ENCODE results near the gene ABHD12B. TPM values are rescaled to one million over a fixed set of nuclear protein-coding genes. Genes with fewer than 3 reads are reported as not detected.
A peak's percentile ranks its signal among the peaks of the same experiment; 100 is the strongest.
"Not testable (repeated sequence)": the region's sequence is repeated elsewhere in the genome, so short reads cannot be mapped to it uniquely, and the experiment has no call there.

The ABHD12B gene
- total RNA-seq, 1 donor from 2014 or later: not detected

GRCh38 chr14:50875359-50876070 is 3.7 kb downstream of the ABHD12B start:
- DNase-seq (ENCODE audit: low spot score): no peak
- intact Hi-C loops (cut with DNase I): no loop called here
- peak; percentile 62 for ATAC-seq

- no peak for ATAC-seq
- intact Hi-C loops (cut with DNase I): no loop called here
These were observed 11.3 kb downstream of the ABHD12B start for GRCh38 chr14:50882932-50883826.

GRCh38 chr14:50883827-50884197 is 12.0 kb downstream of the ABHD12B start:
- intact Hi-C loops (cut with DNase I): no loop called here
- DNase-seq (ENCODE audit: low spot score): no peak
- no peak for ATAC-seq

More at GRCh38 chr14:50882932-50883826, 11.3 kb downstream of the ABHD12B start:
- DNase-seq (ENCODE audit: low spot score): no peak

DNA sequence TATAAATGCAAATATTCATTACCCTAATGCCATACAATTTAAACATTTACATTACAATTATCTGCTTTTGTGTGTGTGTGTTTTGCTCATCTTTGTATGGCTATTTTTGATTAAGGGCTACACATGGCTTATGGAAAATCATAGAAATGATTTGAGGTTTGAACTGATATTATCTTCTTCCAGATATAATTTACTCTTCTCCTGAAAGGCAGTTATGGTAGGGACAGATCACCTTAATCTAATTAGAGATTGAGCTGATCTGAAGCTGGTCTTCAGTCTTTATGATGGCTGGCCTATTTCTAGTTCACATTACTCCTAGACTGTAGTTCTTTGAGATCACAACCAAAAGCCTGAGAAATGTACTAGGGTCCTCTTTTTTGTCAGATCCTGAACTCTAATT is 15.6 kb downstream of the ABHD12B start:
- DNase-seq (ENCODE audit: low spot score) (no peak), ATAC-seq (no peak)
- intact Hi-C loops (cut with DNase I): no loop called here

DNA sequence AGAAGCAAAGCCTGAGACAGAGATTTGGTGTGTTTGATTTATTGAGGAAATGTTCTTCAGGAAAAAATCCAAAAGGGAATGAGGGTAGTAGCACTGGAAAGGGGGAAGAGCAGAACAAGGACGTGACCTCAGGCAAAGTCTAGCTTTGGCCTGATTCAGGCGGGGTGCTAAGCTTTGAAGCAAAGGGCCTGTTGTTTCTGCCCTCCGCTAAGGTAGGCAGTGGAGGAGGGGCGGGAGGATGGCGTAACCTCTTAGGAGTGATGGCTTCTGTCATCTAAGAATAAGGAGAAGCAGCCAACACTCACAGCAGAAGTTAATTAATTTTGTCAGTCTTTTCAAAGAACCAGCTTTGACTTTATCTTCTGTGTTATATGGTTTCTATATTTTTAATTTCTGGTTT is 20.4 kb downstream of the ABHD12B start:
- DNase-seq (ENCODE audit: low spot score) (no peak), ATAC-seq (no peak)
- intact Hi-C loops (cut with DNase I): no loop called here

GRCh38 chr14:50896421-50896820 is 24.6 kb downstream of the ABHD12B start:
- intact Hi-C loops (cut with DNase I); DNase-seq (ENCODE audit: low spot score); ATAC-seq: not testable (repeated sequence)

DNA sequence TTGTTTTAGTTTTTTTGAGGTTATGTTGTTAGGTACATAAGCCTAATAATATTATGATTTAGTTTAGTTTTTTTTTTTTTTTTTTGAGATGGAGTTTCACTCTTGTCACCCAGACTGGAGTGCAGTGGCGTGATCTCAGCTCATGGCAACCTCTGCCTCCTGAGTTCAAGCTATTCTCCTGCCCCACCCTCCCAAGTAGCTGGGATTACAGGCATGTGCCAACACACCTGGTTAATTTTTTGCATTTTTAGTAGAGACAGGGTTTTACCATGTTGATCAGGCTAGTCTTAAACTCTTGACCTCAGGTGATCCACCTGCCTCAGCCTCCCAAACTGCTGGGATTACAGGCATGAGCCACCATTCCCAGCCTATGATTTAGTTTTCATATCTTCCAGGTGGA is 25.2 kb downstream of the ABHD12B start:
- ATAC-seq; DNase-seq (ENCODE audit: low spot score); intact Hi-C loops (cut with DNase I): not testable (repeated sequence)

DNA sequence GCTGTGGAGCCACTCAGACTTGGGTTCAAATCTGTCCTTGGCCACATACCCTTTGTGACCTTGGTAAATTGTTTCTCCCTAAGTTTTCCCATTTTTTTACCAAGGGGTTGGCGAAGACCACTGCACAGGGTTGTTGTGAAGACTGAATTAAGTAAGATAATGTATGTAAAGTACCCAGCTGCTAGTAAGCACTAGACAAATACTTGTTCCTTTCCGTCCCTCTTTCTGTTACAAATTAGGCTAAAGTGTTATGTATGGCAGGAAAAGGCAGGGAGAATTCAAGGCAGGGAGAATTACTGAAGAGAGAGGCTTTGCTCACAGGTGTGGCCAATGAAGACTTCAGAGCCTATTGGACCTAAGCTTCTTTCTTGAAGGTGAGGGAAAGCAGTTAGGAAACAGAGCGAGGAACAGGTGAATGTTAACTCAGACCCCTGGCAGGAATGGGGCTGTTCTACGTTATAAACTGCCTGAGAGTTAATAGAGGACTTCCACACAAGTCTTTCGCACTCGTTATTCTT is 25.9 kb downstream of the ABHD12B start:
- intact Hi-C loops (cut with DNase I): no loop called here
- DNase-seq (ENCODE audit: low spot score) (no peak), ATAC-seq (no peak)

DNA sequence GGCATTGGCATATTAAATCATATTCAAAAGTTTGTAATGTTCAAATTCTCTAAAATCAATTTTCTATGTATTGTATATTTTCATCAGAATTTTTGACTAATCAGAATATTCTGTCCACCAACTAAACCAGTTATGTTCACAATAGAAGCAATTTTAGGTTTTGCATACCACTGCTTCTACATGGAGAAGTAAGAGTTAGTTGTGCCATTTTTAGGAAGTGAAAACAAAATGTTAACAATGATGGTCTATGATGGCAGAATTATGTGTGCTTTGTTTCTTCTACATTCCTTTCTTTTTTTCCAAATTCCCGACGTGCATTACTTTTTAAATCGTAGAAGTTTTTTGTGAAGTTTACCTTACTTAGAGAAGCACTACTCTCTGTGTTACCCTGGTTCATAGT is 29.5 kb downstream of the ABHD12B start:
- ATAC-seq (no peak), DNase-seq (ENCODE audit: low spot score) (no peak)
- intact Hi-C loops (cut with DNase I): no loop called here

DNA sequence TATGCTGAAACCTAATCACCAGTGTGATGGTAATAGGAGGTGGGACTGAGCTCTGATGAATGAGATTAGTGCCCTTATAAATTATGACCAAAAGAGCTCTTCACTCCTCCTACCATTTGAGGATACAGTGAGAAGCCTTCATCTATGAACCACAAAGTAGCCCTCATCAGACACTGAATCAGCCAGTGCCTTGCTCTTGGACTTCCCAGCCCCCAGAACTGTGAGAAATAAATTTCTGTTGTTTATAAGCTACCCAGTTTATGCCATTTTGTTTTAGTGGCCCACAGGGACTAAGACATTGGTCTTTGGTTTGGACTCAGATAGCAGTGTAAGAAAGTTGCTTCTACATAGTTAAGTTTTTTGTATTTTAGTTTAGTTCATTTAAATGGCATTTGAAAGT is 32.9 kb downstream of the ABHD12B start:
- intact Hi-C loops (cut with DNase I): no loop called here

GRCh38 chr14:50906326-50907065 is 34.6 kb downstream of the ABHD12B start:
- ATAC-seq (peak; percentile 17), DNase-seq (ENCODE audit: low spot score) (no peak)
- intact Hi-C loops (cut with DNase I): no loop called here

More for the DNA sequence above, 32.9 kb downstream of the ABHD12B start:
- ATAC-seq (no peak), DNase-seq (ENCODE audit: low spot score) (no peak)

- intact Hi-C loops (cut with DNase I): no loop called here
These were observed 38.9 kb downstream of the ABHD12B start for GRCh38 chr14:50910495-50911420.

GRCh38 chr14:50917449-50917848 is 45.6 kb downstream of the ABHD12B start:
- intact Hi-C loops (cut with DNase I): no loop called here
- ATAC-seq: no peak
- DNase-seq (ENCODE audit: low spot score): no peak

More at GRCh38 chr14:50910495-50911420, 38.9 kb downstream of the ABHD12B start:
- ATAC-seq (no peak), DNase-seq (ENCODE audit: low spot score) (no peak)

- DNase-seq (ENCODE audit: low spot score); ATAC-seq; intact Hi-C loops (cut with DNase I): not testable (repeated sequence)
These were observed 47.7 kb downstream of the ABHD12B start for GRCh38 chr14:50919524-50919923.

DNA sequence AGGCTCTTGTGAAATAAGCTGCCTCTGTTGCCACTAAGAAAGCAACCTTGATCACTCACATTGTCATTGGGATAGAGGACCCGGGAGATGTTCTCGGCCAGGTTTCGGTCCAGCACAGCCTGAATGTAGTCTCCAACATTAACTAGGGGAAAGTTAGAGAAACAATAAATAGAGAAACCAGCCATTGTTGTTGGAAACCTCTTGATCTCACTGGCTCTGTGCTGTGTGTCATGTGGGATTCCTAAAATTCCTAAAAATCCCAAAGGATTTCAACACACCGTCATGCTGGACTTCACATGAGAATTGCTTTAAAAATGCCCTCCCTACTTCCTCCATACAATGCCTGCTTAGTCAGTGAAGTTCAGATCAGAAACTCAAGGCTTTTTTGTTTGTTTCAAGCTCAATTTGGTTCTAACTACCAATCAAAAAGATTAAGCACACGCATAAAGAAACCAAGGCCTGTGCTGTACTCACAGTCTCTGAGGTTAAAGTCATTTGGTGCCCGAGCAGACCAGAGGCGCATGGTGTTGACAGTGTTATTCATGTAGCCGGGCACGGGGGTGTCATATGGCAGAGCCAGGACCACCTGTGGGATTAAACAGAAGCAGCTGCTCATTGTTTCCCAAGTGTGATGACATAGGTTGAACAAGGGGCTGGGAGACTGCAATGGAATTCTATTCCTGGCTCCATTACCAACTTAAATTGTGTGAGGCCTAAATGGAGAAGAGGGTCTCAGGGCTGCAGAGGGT is 48.8 kb downstream of the ABHD12B start:
- no peak for DNase-seq (ENCODE audit: low spot score)
- intact Hi-C loops (cut with DNase I): no loop called here
- peak; percentile 83 for ATAC-seq

DNA sequence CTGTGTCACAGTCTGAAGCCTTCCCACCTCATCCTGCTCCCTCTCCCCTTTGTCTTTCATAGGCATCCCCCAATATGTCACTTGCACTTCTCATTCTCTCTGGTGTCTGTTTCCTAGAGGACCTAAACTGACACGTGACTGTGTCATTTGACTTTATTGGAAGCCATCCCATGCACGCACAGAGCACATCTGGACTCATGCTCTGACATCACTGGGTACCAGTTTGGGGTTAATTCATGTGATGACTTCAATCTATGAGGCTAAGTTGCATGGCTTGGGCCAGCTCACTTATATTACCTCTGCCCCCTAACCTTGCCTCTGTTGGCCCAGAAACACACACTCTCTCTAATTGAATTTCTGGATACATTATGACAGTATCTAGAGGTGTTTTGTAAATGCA is 51.0 kb downstream of the ABHD12B start:
- ATAC-seq (no peak), DNase-seq (ENCODE audit: low spot score) (no peak)
- intact Hi-C loops (cut with DNase I): no loop called here

DNA sequence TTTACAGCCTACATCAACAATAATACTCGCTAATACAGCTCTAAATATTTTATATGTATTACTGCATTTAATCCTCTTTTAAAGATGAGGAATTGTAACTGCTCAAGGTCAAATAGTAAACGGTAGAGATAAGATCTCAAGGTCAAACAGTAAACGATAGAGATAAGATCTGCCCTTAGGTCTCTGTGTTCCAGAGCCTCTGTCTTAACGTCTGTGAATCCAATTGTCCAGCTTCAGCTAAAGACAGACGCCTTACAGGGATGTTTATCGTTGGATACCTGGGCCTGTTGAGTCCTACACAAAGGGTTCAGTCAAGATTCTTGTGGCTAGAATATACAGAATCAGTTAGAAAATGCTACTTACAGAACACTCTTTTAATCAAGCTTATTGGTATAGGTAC is 52.4 kb downstream of the ABHD12B start:
- intact Hi-C loops (cut with DNase I): no loop called here
- ATAC-seq (no peak), DNase-seq (ENCODE audit: low spot score) (no peak)

DNA sequence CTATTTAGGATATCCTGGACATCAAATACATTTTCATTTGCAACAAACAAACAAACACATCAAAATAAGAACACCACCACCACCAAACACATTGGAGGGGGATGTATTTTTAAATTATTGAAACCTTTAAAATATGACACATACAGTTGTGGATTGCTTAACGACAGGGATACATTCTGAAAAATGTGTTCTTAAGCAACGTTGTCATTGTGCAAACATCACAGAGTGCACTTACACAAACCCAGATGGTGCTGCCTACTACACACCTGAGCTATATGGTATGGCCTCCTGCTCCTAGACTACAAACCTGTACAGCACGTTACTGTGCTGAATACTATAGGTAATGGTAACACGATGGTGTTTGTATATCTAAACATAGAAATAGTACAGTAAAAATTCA is 53.0 kb downstream of the ABHD12B start:
- no peak for DNase-seq (ENCODE audit: low spot score)
- intact Hi-C loops (cut with DNase I): no loop called here
- ATAC-seq: no peak
